SK-N-SH treated with all-trans-retinoic acid at 6 μM for 48 hours (cell line): ENCODE results near the gene CTBP1.

Source experiments
- ATAC-seq: fragments of 200-7000 bp; cut with Tn5 transposase; 3 replicates; pipeline ENCODE4 v1.9.1; 2020; ENCODE audit warnings: mild to moderate bottlenecking, moderate library complexity
- ARNTL ChIP-seq: fragments of 450-650 bp; formaldehyde crosslinking; IDR thresholded peaks from 2 replicates; pipeline ENCODE4 v1.5.0; 2020; ENCODE audit warnings: low read depth, mild to moderate bottlenecking, moderate library complexity, borderline replicate concordance
- CREB5 ChIP-seq: fragments of 250-450 bp; sonication (Bioruptor Pico); IDR thresholded peaks from 2 replicates; pipeline ENCODE4 v1.5.1; 2020; ENCODE audit warnings: low read depth, mild to moderate bottlenecking, moderate library complexity
- CSDC2 ChIP-seq: fragments of 250-450 bp; sonication (Bioruptor Pico); IDR thresholded peaks from 2 replicates; pipeline ENCODE4 v1.5.0; 2020; ENCODE audit warnings: mild to moderate bottlenecking, moderate library complexity
- CSRNP3 ChIP-seq: fragments of 250-450 bp; sonication (Bioruptor Pico); IDR thresholded peaks from 2 replicates; pipeline ENCODE4 v1.5.1; 2021; ENCODE audit warnings: mild to moderate bottlenecking, moderate library complexity
- ESRRG ChIP-seq: fragments of 250-450 bp; sonication (Bioruptor Pico); IDR thresholded peaks from 2 replicates; pipeline ENCODE4 v1.6.1; 2021; ENCODE audit warnings: mild to moderate bottlenecking
- GLIS3 ChIP-seq: fragments of 250-450 bp; sonication (Bioruptor Pico); IDR thresholded peaks from 2 replicates; pipeline ENCODE4 v1.5.0; 2020; ENCODE audit warnings: mild to moderate bottlenecking, moderate library complexity
- ISL1 ChIP-seq: fragments of 250-450 bp; sonication (Bioruptor Pico); IDR thresholded peaks from 2 replicates; pipeline ENCODE4 v2.1.2; 2022; ENCODE audit warnings: mild to moderate bottlenecking, moderate library complexity
- OSR1 ChIP-seq: fragments of 250-450 bp; sonication (Bioruptor Pico); IDR thresholded peaks from 2 replicates; pipeline ENCODE4 v1.8.0; 2022; ENCODE audit warnings: moderate library complexity, mild to moderate bottlenecking, inconsistent platforms
- PATZ1 ChIP-seq: fragments of 250-450 bp; sonication (Bioruptor Pico); IDR thresholded peaks from 2 replicates; pipeline ENCODE4 v1.8.0; 2020; ENCODE audit warnings: mild to moderate bottlenecking, moderate library complexity, borderline replicate concordance
- POU6F1 ChIP-seq: fragments of 250-450 bp; sonication (Bioruptor Pico); IDR thresholded peaks from 2 replicates; pipeline ENCODE4 v1.8.0; 2021; ENCODE audit warnings: low read depth, mild to moderate bottlenecking, moderate library complexity, borderline replicate concordance
- PPARA ChIP-seq: fragments of 250-450 bp; sonication (Bioruptor Pico); IDR thresholded peaks from 2 replicates; pipeline ENCODE4 v1.5.0; 2020; ENCODE audit warnings: mild to moderate bottlenecking, borderline replicate concordance
- RARB ChIP-seq: fragments of 250-450 bp; sonication (Bioruptor Pico); IDR thresholded peaks from 2 replicates; pipeline ENCODE4 v1.8.0; 2021; ENCODE audit warnings: mild to moderate bottlenecking, moderate library complexity
- SNAI2 ChIP-seq: fragments of 250-450 bp; sonication (Bioruptor Pico); IDR thresholded peaks from 2 replicates; pipeline ENCODE4 v1.5.0; 2020; ENCODE audit warnings: mild to moderate bottlenecking, moderate library complexity
- TCF4 ChIP-seq: fragments of 250-450 bp; sonication (Bioruptor Pico); IDR thresholded peaks from 2 replicates; pipeline ENCODE4 v1.8.0; 2021; ENCODE audit warnings: mild to moderate bottlenecking, moderate library complexity, borderline replicate concordance
- TOX ChIP-seq: fragments of 250-450 bp; sonication (Bioruptor Pico); IDR thresholded peaks from 2 replicates; pipeline ENCODE4 v1.8.0; 2021; ENCODE audit warnings: mild to moderate bottlenecking, moderate library complexity, borderline replicate concordance
- TSHZ2 ChIP-seq: fragments of 250-450 bp; sonication (Bioruptor Pico); IDR thresholded peaks from 2 replicates; pipeline ENCODE4 v1.5.0; 2020; ENCODE audit warnings: mild to moderate bottlenecking, moderate library complexity
- ZC3H10 ChIP-seq: fragments of 250-450 bp; sonication (Bioruptor Pico); IDR thresholded peaks from 2 replicates; pipeline ENCODE4 v1.5.1; 2021; ENCODE audit warnings: mild to moderate bottlenecking, moderate library complexity
- ZFP3 ChIP-seq: fragments of 250-450 bp; sonication (Bioruptor Pico); IDR thresholded peaks from 2 replicates; pipeline ENCODE4 v1.5.0; 2020; ENCODE audit warnings: mild to moderate bottlenecking, moderate library complexity
- ZFP30 ChIP-seq: fragments of 450-650 bp; formaldehyde crosslinking; IDR thresholded peaks from 2 replicates; pipeline ENCODE4 v1.5.0; 2022; ENCODE audit warnings: mild to moderate bottlenecking, moderate library complexity
- ZNF565 ChIP-seq: fragments of 450-650 bp; formaldehyde crosslinking; conservative IDR thresholded peaks from 2 replicates; pipeline ENCODE4 v1.5.0; 2020; ENCODE audit warnings: low read depth, mild to moderate bottlenecking, moderate library complexity
- ZNF70 ChIP-seq: fragments of 450-650 bp; formaldehyde crosslinking; IDR thresholded peaks from 2 replicates; pipeline ENCODE4 v1.5.0; 2020; ENCODE audit warnings: mild to moderate bottlenecking, moderate library complexity
- ZNF8 ChIP-seq: fragments of 450-650 bp; formaldehyde crosslinking; IDR thresholded peaks from 2 replicates; pipeline ENCODE4 v1.5.0; 2020; ENCODE audit warnings: mild to moderate bottlenecking, moderate library complexity

CTBP1 gene

GRCh38 chr4:1221155-1221870, 27.6 kb downstream of the CTBP1 start:
- no peak for TF ChIP-seq ARNTL (CRISPR knock-in tag)
- TF ChIP-seq ESRRG (CRISPR knock-in tag) = no peak
- no peak for TF ChIP-seq CREB5 (CRISPR knock-in tag)
- no peak for TF ChIP-seq CSDC2 (CRISPR knock-in tag)
- no peak for TF ChIP-seq TSHZ2 (CRISPR knock-in tag)
- TF ChIP-seq RARB (CRISPR knock-in tag) = no peak
- TF ChIP-seq PATZ1 = no peak
- TF ChIP-seq ZNF8 (CRISPR knock-in tag) = no peak
- no peak for TF ChIP-seq ZFP30
- TF ChIP-seq ZNF70 = no peak
- TF ChIP-seq ZFP3 (CRISPR knock-in tag) = no peak
- TF ChIP-seq GLIS3 = no peak
- no peak for TF ChIP-seq OSR1 (CRISPR knock-in tag)
- no peak for TF ChIP-seq TCF4 (CRISPR knock-in tag)
- TF ChIP-seq ZNF565 (CRISPR knock-in tag) = no peak
- TF ChIP-seq ISL1 (CRISPR knock-in tag) = no peak
- TF ChIP-seq POU6F1 (CRISPR knock-in tag) = no peak
- TF ChIP-seq CSRNP3 (CRISPR knock-in tag) = no peak
- no peak for TF ChIP-seq PPARA (CRISPR knock-in tag)
- ATAC-seq = no peak

- ATAC-seq = no peak
- TF ChIP-seq ZNF8 (CRISPR knock-in tag) = no peak
- TF ChIP-seq OSR1 (CRISPR knock-in tag) = no peak
Observed at GRCh38 chr4:1220566-1220965, 28.4 kb downstream of the CTBP1 start.

- ATAC-seq = no peak
- no peak for TF ChIP-seq ZC3H10
- TF ChIP-seq ARNTL (CRISPR knock-in tag) = no peak
- no peak for TF ChIP-seq ISL1 (CRISPR knock-in tag)
- TF ChIP-seq ZNF8 (CRISPR knock-in tag) = no peak
- TF ChIP-seq ZNF70 = no peak
- no peak for TF ChIP-seq OSR1 (CRISPR knock-in tag)
- TF ChIP-seq ESRRG (CRISPR knock-in tag) = no peak
- TF ChIP-seq SNAI2 (CRISPR knock-in tag) = no peak
- TF ChIP-seq PATZ1 = no peak
- TF ChIP-seq ZFP30 = no peak
- TF ChIP-seq CSRNP3 (CRISPR knock-in tag) = no peak
- TF ChIP-seq TCF4 (CRISPR knock-in tag) = no peak
- TF ChIP-seq CREB5 (CRISPR knock-in tag) = no peak
- no peak for TF ChIP-seq PPARA (CRISPR knock-in tag)
- TF ChIP-seq GLIS3 = no peak
- TF ChIP-seq CSDC2 (CRISPR knock-in tag) = no peak
- TF ChIP-seq ZNF565 (CRISPR knock-in tag) = no peak
- no peak for TF ChIP-seq RARB (CRISPR knock-in tag)
- TF ChIP-seq TOX (CRISPR knock-in tag) = no peak
Observed at GRCh38 chr4:1219566-1219950, 29.4 kb downstream of the CTBP1 start.
